GM12878 (cell line): ENCODE measurements around the gene ALG2. TPM values are rescaled to one million over a fixed set of nuclear protein-coding genes. Genes with fewer than 3 reads are reported as not detected.

Experiments used
- ATAC-seq: fragments of 200-7000 bp; cut with Tn5 transposase; 3 replicates; pipeline ENCODE4 v1.9.1; 2020; ENCODE audit warnings: mild to moderate bottlenecking, moderate library complexity
- BruUV-seq: library from RNA; stranded (reverse); fragments of 400-500 nt; replicated peaks from 2 replicates; lab custom pipeline; 2021; lab: Mats Ljungman, UMichigan
- CTCF ChIA-PET: fragments of 300-600 bp; sonication (Branson Sonifier 250); formaldehyde crosslinking; extraction: SDS; loops from one replicate; lab custom pipeline; 2021; ENCODE audit warnings: inconsistent platforms; lab: Yijun Ruan, JAX
- POLR2A ChIA-PET: fragments of 350-600 bp; formaldehyde crosslinking; extraction: SDS; loops from one replicate; lab custom pipeline; 2021; ENCODE audit warnings: inconsistent platforms; lab: Charles Lee
- RAD21 ChIA-PET: fragments of 300-600 bp; sonication (Branson Sonifier 250); formaldehyde crosslinking; loops from one replicate; lab custom pipeline; 2023; ENCODE audit warnings: antibody characterized with exemption; ENCODE audit not compliant: unreplicated experiment; lab: Charles Lee
- SMC1A ChIA-PET: fragments of 300-600 bp; sonication (Branson Sonifier 250); formaldehyde crosslinking; loops from one replicate; lab custom pipeline; 2023; ENCODE audit not compliant: unreplicated experiment, uncharacterized antibody; lab: Charles Lee
- DNase-seq: peaks from one replicate; pipeline ENCODE4 v3.0.0-alpha.2; 2011; ENCODE audit warnings: low read depth, low spot score
- FAIRE-seq: peaks from 3 replicates; lab custom pipeline; 2011; peaks lifted over from hg19 to GRCh38; lab: Jason Lieb, UNC
- H2AFZ ChIP-seq: 2 replicates; pipeline ENCODE4 v1.6.0; 2011; ENCODE audit warnings: low read depth, low read length, control low read depth; ENCODE audit not compliant: control insufficient read depth
- H3K27ac ChIP-seq: 2 replicates; pipeline ENCODE4 v1.5.1; 2011; ENCODE audit warnings: control low read depth; ENCODE audit not compliant: control insufficient read depth, insufficient read depth
- H3K27me3 ChIP-seq, 2 experiments: replicated peaks in 1 of 2; 2 replicates each; pipeline versions ENCODE4 v1.6.0 to v1.6.1; 2011; ENCODE audit warnings: low read length in 1 of 2; ENCODE audit not compliant: control insufficient read depth in 2 of 2, insufficient read depth in 2 of 2
- H3K36me3 ChIP-seq, 2 experiments: 2 replicates each; pipeline ENCODE4 v1.5.1; 2011; ENCODE audit warnings: low read length in 1 of 2; ENCODE audit not compliant: control insufficient read depth in 2 of 2, insufficient read depth in 2 of 2
- H3K4me1 ChIP-seq: 2 replicates; pipeline ENCODE4 v1.6.1; 2011; ENCODE audit warnings: mild to moderate bottlenecking, low read length, moderate library complexity, mixed read lengths; ENCODE audit not compliant: control insufficient read depth, insufficient read depth
- H3K4me2 ChIP-seq: 2 replicates; pipeline ENCODE4 v1.6.0; 2011; ENCODE audit warnings: control low read depth; ENCODE audit not compliant: control insufficient read depth, insufficient read depth
- H3K4me3 ChIP-seq: fragments of 200-600 bp; sonication (generic); 2 replicates; pipeline ENCODE4 v1.5.1; 2016
- H3K79me2 ChIP-seq: 2 replicates; pipeline ENCODE4 v1.6.0; 2011; ENCODE audit warnings: low read length; ENCODE audit not compliant: control insufficient read depth, insufficient read depth
- H3K9ac ChIP-seq: 2 replicates; pipeline ENCODE4 v1.8.0; 2011; ENCODE audit warnings: low read length, control low read depth, mixed read lengths; ENCODE audit not compliant: control insufficient read depth, insufficient read depth
- H3K9me3 ChIP-seq: replicated peaks from 3 replicates; pipeline ENCODE4 v1.5.1; 2011; ENCODE audit warnings: mild to moderate bottlenecking, low read length; ENCODE audit not compliant: control insufficient read depth, insufficient read depth
- H4K20me1 ChIP-seq: 2 replicates; pipeline ENCODE4 v1.6.0; 2011; ENCODE audit not compliant: control insufficient read depth, insufficient read depth
- BCLAF1 ChIP-seq: fragments of 450-650 bp; IDR thresholded peaks from 2 replicates; pipeline ENCODE4 v1.6.1; 2017; ENCODE audit warnings: antibody characterized with exemption, mild to moderate bottlenecking, moderate library complexity
- CHD2 ChIP-seq: IDR thresholded peaks from 2 replicates; pipeline ENCODE4 v1.6.1; 2011; ENCODE audit warnings: low read depth, low read length, improper control_type of control experiment, borderline replicate concordance
- E2F8 ChIP-seq: fragments of 450-650 bp; IDR thresholded peaks from 2 replicates; pipeline ENCODE4 v1.6.1; 2018; ENCODE audit warnings: mild to moderate bottlenecking, low read depth, moderate library complexity; ENCODE audit not compliant: partially characterized antibody
- IKZF2 ChIP-seq, 2 experiments: fragments of 450-650 bp; IDR thresholded peaks; 2 replicates each; pipeline ENCODE4 v1.6.1; 2017; ENCODE audit warnings: mild to moderate bottlenecking in 2 of 2, moderate library complexity in 2 of 2
- IRF5 ChIP-seq: fragments of 450-650 bp; IDR thresholded peaks from 2 replicates; pipeline ENCODE4 v1.6.1; 2017; ENCODE audit warnings: borderline replicate concordance
- MEF2B ChIP-seq: fragments of 450-650 bp; IDR thresholded peaks from 2 replicates; pipeline ENCODE4 v1.6.1; 2018; ENCODE audit warnings: mild to moderate bottlenecking, moderate library complexity; ENCODE audit not compliant: partially characterized antibody, poor library complexity, severe bottlenecking
- MXI1 ChIP-seq: fragments of 150-350 bp; IDR thresholded peaks from 2 replicates; pipeline ENCODE4 v1.6.1; 2011; ENCODE audit warnings: low read depth, mild to moderate bottlenecking, inconsistent platforms, low read length, improper control_type of control experiment
- NBN ChIP-seq: fragments of 450-650 bp; IDR thresholded peaks from 2 replicates; pipeline ENCODE4 v1.6.1; 2016
- RELB ChIP-seq: fragments of 450-650 bp; IDR thresholded peaks from 2 replicates; pipeline ENCODE4 v1.6.1; 2017; ENCODE audit warnings: low read depth, mild to moderate bottlenecking, moderate library complexity
- SP1 ChIP-seq: IDR thresholded peaks from one replicate; pipeline ENCODE4 v1.6.1; 2011; ENCODE audit warnings: low read depth, low read length
- SPI1 ChIP-seq: IDR thresholded peaks from 2 replicates; pipeline ENCODE4 v1.6.1; 2011; ENCODE audit warnings: low read depth, mild to moderate bottlenecking, low read length, moderate library complexity, borderline replicate concordance; ENCODE audit not compliant: insufficient read depth
- WGBS: methylation state at CpG from one replicate; pipeline ENCODE4 v1.1.6; 2016; ENCODE audit warnings: low lambda C conversion rate; ENCODE audit not compliant: insufficient replicate concordance, insufficient coverage; ENCODE audit errors: missing lambda C conversion rate; 5-methylcytosine and 5-hydroxymethylcytosine counted together
- in situ Hi-C: fragments of 300-500 bp; cut with MboI; formaldehyde crosslinking; loops from 9 replicates; pipeline ENCODE4 v1.14.3; 2018; ENCODE audit warnings: mixed read lengths
- intact Hi-C: fragments of 100-400 bp; cut with micrococcal nuclease; formaldehyde crosslinking; loops from one replicate; pipeline ENCODE4 v1.14.2; 2022; ENCODE audit not compliant: unreplicated experiment
- polyA plus RNA-seq, 11 experiments: library from polyadenylated mRNA; depleted of rRNA in 4 of 11; unstranded in 6 of 11; stranded (reverse) in 5 of 11; fragments of >200 nt; fragmentation: Nextera tagmentation in 4 of 11; fragmentation: Illumina TruSeq in 1 of 11; extraction: Ambion mirVana in 4 of 11; extraction: Trizol in 1 of 11; gene quantifications; 1 replicate in 1 of 11; 2 replicates in 10 of 11; pipeline versions ENCODE4 v1.2.1 to v1.2.3, GENCODE V29; 2011 to 2016; ENCODE audit warnings: inconsistent platforms in 2 of 11, missing spikeins in 2 of 11, low read depth in 1 of 11
- total RNA-seq, 4 experiments: library from RNA; depleted of rRNA in 3 of 4; stranded (reverse); fragments of >200 nt in 3 of 4; fragmentation: Illumina TruSeq in 1 of 4; extraction: Trizol in 1 of 4; gene quantifications; 2 replicates each; pipeline versions ENCODE4 v1.2.1 to v1.2.3, GENCODE V29; 2013 to 2021

ALG2 gene
- total and polyA plus RNA-seq, 10 of the 15 experiments (the other 5 are each of a cell fraction or from before 2014, with no cell fraction given): 8.8 to 52.5 (median 38.6) TPM

GRCh38 chr9:99181621-99182020 is 40.1 kb downstream of the ALG2 start:
- ChIA-PET POLR2A (interaction anchor here (1.1 to 2.4 kb wide), 8 partner anchors 10 to 84 kb away, joined by 3 to 11 read pairs (median 6); partner anchors contain the start of genes ALG2 and SEC61B), SMC1A (interaction anchor here (0.7 to 12.4 kb wide), 15 partner anchors 9 to 828 kb away, joined by 3 to 189 read pairs (median 4); partner anchors contain the start of genes ALG2, NR4A3 and SEC61B), RAD21 (interaction anchor here (0.8 to 13.6 kb wide), 15 partner anchors 8 to 1037 kb away, joined by 3 to 147 read pairs (median 5); partner anchors contain the start of genes ALG2 and SEC61B), CTCF (interaction anchor here (0.7 to 9.3 kb wide), 15 partner anchors 9 to 1141 kb away, joined by 3 to 131 read pairs (median 4); no protein-coding TSS in a partner anchor)
- no peak overlapping the region; the same call in 1 of the 2 replicates for H3K4me3 ChIP-seq
- H3K9me3 ChIP-seq: no peaks in the 10 kb centered on the region
- peak overlapping the region; percentile 84 for H3K27ac ChIP-seq
- peak overlapping the region; percentile 1 for H2AFZ ChIP-seq
- ATAC-seq (peak; percentile 63), FAIRE-seq (peak; percentile 38), DNase-seq (peak; percentile 85)
- H3K79me2 ChIP-seq: no peaks in the 10 kb centered on the region
- no TSS peak for BruUV-seq
- no peaks in the 10 kb centered on the region for H3K36me3 ChIP-seq
- H3K27me3 ChIP-seq: no peaks in the 10 kb centered on the region
- peak overlapping the region; percentile 41; the same call in 1 of the 2 replicates for H3K9ac ChIP-seq
- peak overlapping the region; percentile 0 for H3K4me2 ChIP-seq
- 1% methylated on average over 4 of the region's 4 CpGs for WGBS
- intact Hi-C loops (loop anchor here (5.0 to 10.0 kb wide), 9 partner anchors 56 to 1253 kb away; partner anchors contain the start of genes ERP44 and INVS), in situ Hi-C loops (loop anchor here (5.0 to 10.0 kb wide), 5 partner anchors 49 to 1143 kb away; no protein-coding TSS in a partner anchor)
- H3K4me1 ChIP-seq: peaks cover 63% of the 10 kb centered on the region
- H4K20me1 ChIP-seq: no peaks in the 10 kb centered on the region
- TF ChIP-seq IRF5 (peak; percentile 59; the same call in 1 of the 2 replicates), SP1 (peak; percentile 80), NBN (peak; percentile 91), RELB (peak; percentile 99), CHD2 (peak; percentile 86), E2F8 (no peak), MEF2B (peak; percentile 71), SPI1 (peak; percentile 13; the same call in 1 of the 2 replicates), BCLAF1 (no peak), IKZF2 (IDR thresholded peaks at IDR 0.05) (peak; percentile 97 to 98), MXI1 (no peak)
